ENCODE measurements around the gene NFIX. TPM values are rescaled to one million over a fixed set of nuclear protein-coding genes. Genes with fewer than 3 reads are reported as not detected.
A peak's percentile ranks its signal among the peaks of the same experiment; 100 is the strongest.

The NFIX gene
- total and polyA plus RNA-seq, 2 of the 13 experiments (the other 11 are each of a cell fraction or from before 2014, with no cell fraction given) = 3.4 to 5.4 TPM

DNA sequence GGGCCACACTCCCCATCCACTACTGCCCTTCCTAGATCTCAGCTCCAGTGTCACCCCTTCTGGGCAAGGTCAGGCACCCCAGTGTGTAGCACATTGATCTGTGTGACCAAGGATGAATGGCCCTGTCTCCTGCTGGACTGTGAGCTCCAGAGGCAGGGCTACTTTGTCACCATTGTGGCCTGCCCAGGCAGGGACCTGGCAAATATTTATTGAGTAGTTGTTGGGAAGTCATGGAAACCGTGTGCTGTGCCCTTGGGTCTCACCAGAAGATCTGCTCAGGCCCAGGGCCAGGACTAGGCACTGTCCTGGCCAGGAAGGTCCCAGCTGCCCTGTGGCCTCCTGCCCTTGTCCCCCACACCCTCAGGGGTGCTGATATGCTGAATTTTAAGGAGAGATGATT is 133.3 kb downstream of the NFIX start (continued):
- TF ChIP-seq, protein P1, sequence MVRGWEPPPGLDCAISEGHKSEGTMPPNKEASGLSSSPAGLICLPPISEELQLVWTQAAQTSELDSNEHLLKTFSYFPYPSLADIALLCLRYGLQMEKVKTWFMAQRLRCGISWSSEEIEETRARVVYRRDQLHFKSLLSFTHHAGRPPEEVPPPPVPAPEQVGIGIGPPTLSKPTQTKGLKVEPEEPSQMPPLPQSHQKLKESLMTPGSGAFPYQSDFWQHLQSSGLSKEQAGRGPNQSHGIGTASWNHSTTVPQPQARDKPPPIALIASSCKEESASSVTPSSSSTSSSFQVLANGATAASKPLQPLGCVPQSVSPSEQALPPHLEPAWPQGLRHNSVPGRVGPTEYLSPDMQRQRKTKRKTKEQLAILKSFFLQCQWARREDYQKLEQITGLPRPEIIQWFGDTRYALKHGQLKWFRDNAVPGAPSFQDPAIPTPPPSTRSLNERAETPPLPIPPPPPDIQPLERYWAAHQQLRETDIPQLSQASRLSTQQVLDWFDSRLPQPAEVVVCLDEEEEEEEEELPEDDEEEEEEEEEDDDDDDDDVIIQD (CRISPR knock-in tag; IDR thresholded peaks at IDR 0.05; ENCODE audit: low read depth) = no peak
- TF ChIP-seq, protein P2, sequence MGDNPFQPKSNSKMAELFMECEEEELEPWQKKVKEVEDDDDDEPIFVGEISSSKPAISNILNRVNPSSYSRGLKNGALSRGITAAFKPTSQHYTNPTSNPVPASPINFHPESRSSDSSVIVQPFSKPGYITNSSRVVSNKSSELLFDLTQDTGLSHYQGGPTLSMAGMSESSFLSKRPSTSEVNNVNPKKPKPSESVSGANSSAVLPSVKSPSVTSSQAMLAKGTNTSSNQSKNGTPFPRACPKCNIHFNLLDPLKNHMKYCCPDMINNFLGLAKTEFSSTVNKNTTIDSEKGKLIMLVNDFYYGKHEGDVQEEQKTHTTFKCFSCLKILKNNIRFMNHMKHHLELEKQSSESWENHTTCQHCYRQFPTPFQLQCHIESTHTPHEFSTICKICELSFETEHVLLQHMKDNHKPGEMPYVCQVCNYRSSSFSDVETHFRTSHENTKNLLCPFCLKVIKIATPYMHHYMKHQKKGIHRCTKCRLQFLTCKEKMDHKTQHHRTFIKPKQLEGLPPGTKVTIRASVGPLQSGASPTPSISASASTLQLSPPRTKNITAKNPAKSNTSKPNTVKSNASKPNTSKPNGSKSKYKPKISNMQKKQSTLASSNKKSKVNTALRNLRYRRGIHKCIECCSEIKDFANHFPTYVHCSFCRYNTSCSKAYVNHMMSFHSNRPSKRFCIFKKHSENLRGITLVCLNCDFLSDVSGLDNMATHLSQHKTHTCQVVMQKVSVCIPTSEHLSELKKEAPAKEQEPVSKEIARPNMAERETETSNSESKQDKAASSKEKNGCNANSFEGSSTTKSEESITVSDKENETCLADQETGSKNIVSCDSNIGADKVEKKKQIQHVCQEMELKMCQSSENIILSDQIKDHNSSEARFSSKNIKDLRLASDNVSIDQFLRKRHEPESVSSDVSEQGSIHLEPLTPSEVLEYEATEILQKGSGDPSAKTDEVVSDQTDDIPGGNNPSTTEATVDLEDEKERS (CRISPR knock-in tag; IDR thresholded peaks at IDR 0.05) = no peak
- TF ChIP-seq, protein P3, sequence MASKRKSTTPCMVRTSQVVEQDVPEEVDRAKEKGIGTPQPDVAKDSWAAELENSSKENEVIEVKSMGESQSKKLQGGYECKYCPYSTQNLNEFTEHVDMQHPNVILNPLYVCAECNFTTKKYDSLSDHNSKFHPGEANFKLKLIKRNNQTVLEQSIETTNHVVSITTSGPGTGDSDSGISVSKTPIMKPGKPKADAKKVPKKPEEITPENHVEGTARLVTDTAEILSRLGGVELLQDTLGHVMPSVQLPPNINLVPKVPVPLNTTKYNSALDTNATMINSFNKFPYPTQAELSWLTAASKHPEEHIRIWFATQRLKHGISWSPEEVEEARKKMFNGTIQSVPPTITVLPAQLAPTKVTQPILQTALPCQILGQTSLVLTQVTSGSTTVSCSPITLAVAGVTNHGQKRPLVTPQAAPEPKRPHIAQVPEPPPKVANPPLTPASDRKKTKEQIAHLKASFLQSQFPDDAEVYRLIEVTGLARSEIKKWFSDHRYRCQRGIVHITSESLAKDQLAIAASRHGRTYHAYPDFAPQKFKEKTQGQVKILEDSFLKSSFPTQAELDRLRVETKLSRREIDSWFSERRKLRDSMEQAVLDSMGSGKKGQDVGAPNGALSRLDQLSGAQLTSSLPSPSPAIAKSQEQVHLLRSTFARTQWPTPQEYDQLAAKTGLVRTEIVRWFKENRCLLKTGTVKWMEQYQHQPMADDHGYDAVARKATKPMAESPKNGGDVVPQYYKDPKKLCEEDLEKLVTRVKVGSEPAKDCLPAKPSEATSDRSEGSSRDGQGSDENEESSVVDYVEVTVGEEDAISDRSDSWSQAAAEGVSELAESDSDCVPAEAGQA (IDR thresholded peaks at IDR 0.05; ENCODE audit: low read depth) = no peak
- TF ChIP-seq, protein P3 (CRISPR knock-in tag; IDR thresholded peaks at IDR 0.05; ENCODE audit: borderline replicate concordance) = no peak
- TF ChIP-seq, protein P4, sequence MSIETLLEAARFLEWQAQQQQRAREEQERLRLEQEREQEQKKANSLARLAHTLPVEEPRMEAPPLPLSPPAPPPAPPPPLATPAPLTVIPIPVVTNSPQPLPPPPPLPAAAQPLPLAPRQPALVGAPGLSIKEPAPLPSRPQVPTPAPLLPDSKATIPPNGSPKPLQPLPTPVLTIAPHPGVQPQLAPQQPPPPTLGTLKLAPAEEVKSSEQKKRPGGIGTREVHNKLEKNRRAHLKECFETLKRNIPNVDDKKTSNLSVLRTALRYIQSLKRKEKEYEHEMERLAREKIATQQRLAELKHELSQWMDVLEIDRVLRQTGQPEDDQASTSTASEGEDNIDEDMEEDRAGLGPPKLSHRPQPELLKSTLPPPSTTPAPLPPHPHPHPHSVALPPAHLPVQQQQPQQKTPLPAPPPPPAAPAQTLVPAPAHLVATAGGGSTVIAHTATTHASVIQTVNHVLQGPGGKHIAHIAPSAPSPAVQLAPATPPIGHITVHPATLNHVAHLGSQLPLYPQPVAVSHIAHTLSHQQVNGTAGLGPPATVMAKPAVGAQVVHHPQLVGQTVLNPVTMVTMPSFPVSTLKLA (IDR thresholded peaks at IDR 0.05) = no peak
- TF ChIP-seq GATAD2A (CRISPR knock-in tag; IDR thresholded peaks at IDR 0.05) (peak; percentile 86), SIN3B (IDR thresholded peaks at IDR 0.05; ENCODE audit: low read length) (no peak), ZNF501 (CRISPR knock-in tag; IDR thresholded peaks at IDR 0.05) (peak; percentile 62), SMARCC2 (IDR thresholded peaks at IDR 0.05) (no peak), ZZZ3 (CRISPR knock-in tag; IDR thresholded peaks at IDR 0.05; ENCODE audit: borderline replicate concordance) (no peak), SRY (CRISPR knock-in tag; IDR thresholded peaks at IDR 0.05) (no peak), NBN (conservative IDR thresholded peaks at IDR 0.05) (no peak), MZF1 (CRISPR knock-in tag; IDR thresholded peaks at IDR 0.05; ENCODE audit: borderline replicate concordance) (no peak), ZNF17 (CRISPR knock-in tag; IDR thresholded peaks at IDR 0.05) (no peak)
- TF ChIP-seq, protein P5, sequence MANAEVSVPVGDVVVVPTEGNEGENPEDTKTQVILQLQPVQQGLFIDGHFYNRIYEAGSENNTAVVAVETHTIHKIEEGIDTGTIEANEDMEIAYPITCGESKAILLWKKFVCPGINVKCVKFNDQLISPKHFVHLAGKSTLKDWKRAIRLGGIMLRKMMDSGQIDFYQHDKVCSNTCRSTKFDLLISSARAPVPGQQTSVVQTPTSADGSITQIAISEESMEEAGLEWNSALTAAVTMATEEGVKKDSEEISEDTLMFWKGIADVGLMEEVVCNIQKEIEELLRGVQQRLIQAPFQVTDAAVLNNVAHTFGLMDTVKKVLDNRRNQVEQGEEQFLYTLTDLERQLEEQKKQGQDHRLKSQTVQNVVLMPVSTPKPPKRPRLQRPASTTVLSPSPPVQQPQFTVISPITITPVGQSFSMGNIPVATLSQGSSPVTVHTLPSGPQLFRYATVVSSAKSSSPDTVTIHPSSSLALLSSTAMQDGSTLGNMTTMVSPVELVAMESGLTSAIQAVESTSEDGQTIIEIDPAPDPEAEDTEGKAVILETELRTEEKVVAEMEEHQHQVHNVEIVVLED (CRISPR knock-in tag; IDR thresholded peaks at IDR 0.05; ENCODE audit: borderline replicate concordance) = peak; percentile 22; the same call in 1 of the 2 replicates
- TF ChIP-seq, protein P6, sequence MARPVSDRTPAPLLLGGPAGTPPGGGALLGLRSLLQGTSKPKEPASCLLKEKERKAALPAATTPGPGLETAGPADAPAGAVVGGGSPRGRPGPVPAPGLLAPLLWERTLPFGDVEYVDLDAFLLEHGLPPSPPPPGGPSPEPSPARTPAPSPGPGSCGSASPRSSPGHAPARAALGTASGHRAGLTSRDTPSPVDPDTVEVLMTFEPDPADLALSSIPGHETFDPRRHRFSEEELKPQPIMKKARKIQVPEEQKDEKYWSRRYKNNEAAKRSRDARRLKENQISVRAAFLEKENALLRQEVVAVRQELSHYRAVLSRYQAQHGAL (CRISPR knock-in tag; IDR thresholded peaks at IDR 0.05; ENCODE audit: not compliant biosample characterization) = no peak
